NCI-H187 (cell line): ENCODE data around the gene CALU.

Source experiments
- DNase-seq, 2 experiments: peaks; one replicate each; lab custom pipeline; 2025; lab: John Stamatoyannopoulos, UW

Gene CALU

GRCh38 chr7:128725531-128725930 lies 13.6 kb upstream of the CALU start:
- no peak for DNase-seq

- DNase-seq = no peak
Observed at GRCh38 chr7:128726059-128726736, 13.0 kb upstream of the CALU start.

- DNase-seq = no peak
Observed at GRCh38 chr7:128726737-128727072, 12.5 kb upstream of the CALU start.

DNA sequence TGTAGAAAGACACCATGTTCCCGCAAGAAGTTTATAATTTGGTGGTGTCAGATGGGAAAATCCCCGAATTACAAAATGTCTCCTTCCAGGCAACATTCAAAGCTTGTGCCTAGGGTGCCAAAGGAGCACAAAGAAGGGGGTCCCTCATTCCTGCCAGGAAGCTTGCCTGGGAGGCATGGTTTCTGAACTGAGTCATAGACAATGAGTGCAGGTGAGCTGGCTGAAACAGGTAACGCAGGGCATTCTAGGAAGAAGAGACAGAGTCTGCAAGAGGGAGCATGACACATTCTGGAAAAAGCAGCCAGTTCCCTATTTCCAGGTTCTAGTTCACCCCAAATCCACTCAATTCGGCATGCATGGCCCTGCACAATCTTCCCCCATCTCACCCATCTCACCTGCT lies 11.9 kb upstream of the CALU start:
- DNase-seq = no peak

DNA sequence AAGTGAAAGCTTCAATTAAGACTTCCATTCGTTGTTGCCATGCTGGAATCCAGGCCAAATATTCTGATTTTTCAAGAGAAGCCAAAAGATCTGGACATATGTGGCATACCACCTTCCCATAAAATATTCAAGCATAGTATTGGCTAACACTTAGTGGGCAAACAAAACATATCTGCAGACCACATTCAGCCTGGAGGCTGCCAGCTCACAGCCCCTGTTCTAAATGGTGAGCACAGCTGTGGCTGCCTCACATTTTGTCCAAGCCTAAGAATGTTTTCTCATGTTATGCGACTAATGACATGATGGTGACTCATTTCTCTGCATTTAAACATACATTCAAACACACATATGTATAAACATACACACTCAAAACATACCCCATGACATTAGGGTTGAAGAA lies 10.6 kb upstream of the CALU start:
- DNase-seq = no peak

GRCh38 chr7:128729494-128729893 lies 9.7 kb upstream of the CALU start:
- DNase-seq = no peak

GRCh38 chr7:128731184-128731583 lies 8.0 kb upstream of the CALU start:
- DNase-seq = no peak

DNA sequence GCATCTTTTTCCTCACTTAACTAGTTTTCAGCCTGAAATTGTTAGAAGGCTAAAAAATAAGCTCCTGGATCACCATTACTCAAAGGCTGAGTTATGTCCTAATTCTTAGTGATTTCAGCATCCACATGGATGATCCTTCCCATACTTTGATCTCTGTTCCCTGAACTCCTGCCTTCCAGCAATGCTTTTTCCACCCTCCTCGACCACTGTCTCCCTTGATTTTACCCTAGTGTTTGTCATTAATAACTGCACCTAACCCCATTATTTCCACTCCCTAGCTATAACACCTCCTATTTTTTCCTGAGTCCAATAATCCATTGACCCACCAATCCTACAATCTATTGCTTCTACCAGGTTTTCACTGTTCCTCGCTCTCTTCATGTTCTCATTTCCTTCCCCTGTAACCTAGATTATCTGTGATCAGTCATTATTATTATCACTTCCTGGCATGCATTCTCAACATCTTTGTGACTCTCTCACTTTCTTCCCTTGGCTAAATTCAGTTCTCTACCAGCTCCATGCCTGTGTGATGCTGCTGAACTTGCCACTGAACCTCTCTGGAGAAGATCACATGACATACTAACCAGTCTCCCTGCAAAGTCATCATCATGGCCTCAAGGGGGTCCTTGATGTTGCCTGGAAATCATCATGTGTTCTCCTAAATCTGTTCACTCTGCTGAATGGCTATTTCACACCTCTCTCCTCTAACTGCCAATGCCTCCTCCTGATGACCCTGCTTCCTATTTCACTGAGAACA lies 6.5 kb upstream of the CALU start:
- no peak for DNase-seq

DNA sequence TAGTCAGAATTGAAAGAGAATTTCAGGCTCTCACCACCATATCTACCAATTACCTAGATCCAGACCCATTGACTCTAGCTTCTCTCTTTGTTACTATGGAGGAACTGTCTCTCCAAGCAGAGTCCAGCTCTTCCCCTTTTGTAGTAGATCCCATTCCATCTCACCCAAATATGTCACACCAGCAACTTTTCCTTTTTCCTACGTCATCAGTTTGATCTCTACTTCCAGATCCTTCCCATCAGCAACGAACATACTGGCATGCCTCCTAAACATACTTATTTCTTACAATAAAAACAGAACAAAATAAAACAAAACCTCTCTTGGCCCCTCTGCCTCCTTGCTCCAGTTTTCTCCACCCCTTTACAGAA lies 5.9 kb upstream of the CALU start:
- DNase-seq = no peak

DNA sequence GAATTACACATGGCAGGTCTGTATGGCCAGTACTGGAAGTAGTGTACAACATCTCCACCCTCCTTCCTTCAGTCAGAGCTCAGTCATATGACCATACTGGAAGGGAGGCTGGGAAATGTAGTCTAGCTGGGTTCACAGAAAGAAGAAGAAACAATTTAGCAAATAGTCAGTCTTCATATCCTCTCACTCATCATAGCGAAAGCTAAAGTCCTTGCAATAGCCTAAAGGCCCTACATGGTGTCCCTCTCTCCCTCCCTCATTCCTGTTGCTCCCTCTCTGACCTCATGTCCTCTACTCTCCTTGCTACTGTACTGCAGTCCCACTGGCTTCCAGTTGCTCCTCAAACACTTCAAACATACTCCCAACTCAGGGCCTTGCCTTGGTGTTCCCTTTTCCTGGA lies 4.3 kb upstream of the CALU start:
- no peak for DNase-seq

GRCh38 chr7:128735436-128735835 lies 3.7 kb upstream of the CALU start:
- DNase-seq = no peak

DNA sequence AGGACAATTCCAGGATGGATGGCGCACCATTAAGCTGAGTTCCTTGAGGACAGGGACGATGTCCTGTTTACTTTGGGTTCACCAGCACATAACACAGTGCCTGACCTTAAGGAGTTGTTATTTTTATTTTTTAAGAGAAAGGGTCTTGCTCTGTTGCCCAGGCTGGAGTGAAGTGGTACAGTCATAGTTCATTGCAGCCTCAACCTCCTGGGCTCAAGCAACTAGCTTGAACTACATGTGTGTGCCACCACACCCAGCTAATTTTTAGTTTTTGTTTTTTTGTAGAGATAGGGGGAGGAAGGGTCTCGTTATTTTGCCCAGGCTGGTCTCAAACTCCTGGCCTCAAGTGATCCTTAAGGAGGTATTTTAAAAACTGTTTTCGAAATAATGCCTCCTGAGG lies 1.7 kb upstream of the CALU start:
- DNase-seq = no peak

DNA sequence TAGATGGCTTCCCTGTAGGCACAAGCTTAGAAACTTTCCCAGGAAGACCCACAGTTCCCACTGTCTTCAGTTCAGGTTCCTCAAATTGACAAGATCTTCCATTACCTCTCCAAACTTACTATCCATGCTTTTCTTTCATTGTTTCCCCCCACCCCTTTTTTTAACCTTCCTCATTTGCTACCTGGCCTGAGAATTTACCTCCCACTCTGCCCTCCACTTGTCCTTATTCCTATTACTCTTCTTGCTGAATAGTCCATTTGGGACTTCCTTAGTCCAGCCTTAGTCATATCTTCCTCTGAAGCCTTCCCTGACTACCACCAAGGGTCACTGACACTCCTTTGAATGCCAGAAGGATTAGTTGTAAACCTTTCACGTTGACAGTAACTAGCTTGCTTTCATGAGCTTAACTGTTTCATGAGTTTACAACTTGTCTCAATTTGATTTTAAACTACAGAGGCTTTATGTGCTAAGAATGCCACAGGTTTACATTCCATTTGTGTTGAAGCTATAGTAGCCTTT lies 1.2 kb upstream of the CALU start:
- no peak for DNase-seq

DNA sequence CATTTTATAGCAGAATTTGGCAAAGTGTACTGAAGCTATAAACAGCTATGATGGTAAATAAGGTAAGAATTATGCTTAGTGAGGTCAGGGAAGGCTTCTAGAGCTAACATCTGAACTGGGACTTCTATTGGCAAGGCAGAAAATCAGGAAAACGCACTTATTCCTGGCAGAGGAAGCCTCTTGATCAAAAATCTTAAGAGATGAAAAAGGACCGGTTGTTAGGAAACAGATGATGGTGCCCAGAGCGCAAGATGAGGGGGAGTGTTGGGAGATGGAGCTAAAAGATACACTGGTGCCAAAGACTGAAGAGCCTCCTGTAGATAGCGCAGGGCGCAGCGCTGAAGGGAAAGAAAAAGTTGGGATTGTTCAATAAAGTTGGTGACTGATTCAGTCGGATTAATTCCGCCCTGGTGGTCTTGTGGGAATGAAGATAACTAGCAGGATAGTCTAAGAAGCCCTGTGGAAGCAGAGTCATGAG lies 550 bp upstream of the CALU start:
- no peak for DNase-seq

DNA sequence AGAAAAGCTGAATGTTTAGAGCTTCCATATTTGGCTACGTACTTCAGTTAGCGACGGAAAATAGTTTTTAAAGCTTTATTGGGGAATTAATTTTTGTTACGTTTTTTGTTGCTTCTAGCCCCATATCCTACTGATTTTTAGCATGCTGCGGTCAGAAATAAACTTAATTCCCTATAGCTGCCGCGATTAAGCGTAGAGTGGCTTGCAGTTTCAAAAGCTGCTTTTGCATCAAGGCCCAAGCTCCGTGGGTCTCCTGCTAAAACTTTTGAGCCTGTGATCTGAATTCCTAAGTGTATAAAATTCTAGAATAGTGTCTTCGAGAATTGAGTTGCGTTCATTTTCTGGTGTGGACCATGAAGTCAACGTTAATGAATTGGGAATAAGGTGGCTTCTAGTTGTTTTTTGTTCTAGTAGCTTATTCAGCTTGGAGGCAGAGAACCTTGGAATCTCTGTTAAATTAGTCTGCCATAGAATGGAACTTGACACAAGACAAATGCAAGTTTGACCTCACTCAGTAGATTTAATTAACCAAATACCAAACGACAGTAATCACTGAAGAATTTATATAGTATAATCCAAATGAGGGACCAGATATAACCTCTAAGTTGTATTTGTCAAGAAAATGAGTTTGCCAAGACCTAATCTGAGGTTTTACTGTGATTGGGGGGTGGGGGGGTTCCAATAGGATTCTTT lies 977 bp downstream of the CALU start:
- no peak for DNase-seq

DNA sequence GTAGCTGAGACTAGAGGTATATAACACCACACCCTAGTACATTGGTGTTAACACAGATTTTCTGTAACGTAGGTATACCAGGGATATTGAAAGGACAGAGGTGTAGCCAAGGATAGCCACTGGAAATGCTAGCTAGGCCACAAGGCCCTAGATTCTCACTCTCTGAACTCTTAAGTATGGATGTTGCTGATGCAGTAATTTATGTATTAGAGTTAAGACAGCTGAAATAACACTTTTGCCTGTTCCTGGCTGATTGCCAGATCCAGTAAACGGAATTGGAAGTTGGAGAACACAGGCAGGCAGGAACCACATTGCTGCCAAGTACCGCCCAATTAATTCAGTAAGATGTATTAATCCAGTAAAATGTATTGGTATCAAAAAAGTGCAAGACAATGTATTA lies 1.8 kb downstream of the CALU start:
- no peak for DNase-seq

DNA sequence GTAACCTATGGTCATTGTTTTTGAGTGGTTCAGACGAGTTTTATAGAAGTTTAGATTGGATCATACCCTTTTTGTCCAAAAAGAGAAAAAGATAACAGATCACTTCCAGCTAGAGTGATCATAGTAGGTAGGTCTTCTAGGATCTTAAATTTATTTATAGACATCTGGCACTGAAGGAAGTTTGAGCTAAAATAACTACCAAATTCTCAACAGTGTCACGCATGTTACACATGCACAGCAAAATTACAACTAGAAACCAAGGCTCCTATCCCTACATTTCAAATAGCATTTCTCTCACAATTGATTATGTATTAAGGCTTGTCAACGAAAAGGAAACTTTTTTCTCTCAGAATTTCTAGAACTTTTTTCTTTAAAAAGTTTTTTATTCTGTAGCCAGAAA lies 2.3 kb downstream of the CALU start:
- no peak for DNase-seq

DNA sequence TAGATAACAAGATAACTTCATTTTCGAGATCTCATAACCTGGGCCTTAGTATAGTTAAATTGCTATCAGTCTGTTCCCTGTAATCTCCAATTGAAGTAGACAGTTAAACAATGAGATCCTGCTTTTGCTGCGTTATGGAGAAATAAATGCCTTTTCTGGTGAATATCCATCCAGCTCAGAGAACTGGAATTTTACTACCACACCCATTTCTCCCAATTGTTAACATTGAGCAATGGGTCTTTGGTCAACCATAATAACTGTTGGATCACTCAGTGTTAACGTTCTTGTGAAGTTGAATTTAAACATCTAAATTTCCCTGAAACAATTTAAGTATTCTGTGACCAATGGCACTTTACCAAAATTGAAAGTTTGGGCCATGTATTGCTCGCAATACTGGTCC lies 3.0 kb downstream of the CALU start:
- no peak for DNase-seq

GRCh38 chr7:128743112-128743772 lies 4.1 kb downstream of the CALU start:
- DNase-seq = no peak

DNA sequence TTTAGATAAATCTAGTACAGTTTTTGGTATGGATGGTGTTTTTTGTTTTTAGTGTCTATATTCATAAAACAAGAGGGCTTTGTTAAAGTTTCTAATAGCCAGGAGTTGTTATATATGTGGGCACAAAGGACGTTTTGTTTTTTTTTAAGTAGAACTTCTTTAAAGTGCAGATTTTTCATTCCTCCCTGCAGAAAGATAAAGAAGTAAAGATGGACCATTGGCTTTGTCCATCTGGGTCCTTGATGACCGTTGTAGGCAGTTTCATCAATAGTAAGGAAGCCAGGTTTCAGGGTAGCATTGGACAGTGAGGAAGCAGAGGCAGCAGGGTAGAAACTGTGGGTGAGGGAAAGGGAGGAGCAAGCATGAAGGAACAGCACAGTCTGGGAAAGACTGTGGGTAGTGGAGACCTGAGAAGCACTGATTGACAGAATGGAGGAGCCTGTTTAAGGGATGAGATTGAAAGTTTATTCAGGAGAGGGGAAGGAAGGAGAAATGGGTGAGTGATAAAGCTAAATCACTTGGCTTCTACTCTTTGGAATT lies 5.3 kb downstream of the CALU start:
- no peak for DNase-seq

DNA sequence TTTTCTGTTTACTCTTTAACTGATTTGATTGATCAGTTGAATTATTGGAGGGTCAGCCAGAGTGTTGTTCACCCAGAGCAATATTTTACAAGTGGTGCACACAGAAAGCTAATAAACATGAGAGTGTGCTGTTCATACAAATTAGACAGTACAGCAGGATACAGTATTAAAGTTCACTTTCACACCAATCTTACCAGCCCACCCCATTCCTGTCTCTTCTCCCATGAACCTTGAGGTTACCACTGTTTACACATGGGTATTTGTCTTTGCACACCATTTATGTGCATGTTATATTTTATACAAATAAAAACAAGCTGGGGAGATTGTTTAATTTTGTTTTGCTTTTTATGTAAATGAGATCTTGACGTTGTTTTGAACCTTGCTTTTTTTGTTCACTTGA lies 6.5 kb downstream of the CALU start:
- DNase-seq = no peak

GRCh38 chr7:128747327-128748079 lies 8.3 kb downstream of the CALU start:
- no peak for DNase-seq
